PC-3 (cell line): Measurements from ENCODE around the gene ATG7. TPM values are rescaled to one million over a fixed set of nuclear protein-coding genes. Genes with fewer than 3 reads are reported as not detected.

ENCODE experiments used
- ATAC-seq: fragments of 200-7000 bp; cut with Tn5 transposase; 2 replicates; pipeline ENCODE4 v1.9.1; 2020; ENCODE audit warnings: mild to moderate bottlenecking, moderate library complexity
- BruUV-seq: library from RNA; stranded (reverse); fragments of 400-500 nt; replicated peaks from 2 replicates; lab custom pipeline; 2021; lab: Mats Ljungman, UMichigan
- CTCF ChIA-PET: fragments of 300-600 bp; sonication (Branson Sonifier 250); formaldehyde crosslinking; loops from one replicate; lab custom pipeline; 2022; ENCODE audit warnings: antibody characterized with exemption; lab: Charles Lee
- POLR2A ChIA-PET: fragments of 300-600 bp; sonication (Branson Sonifier 250); formaldehyde crosslinking; loops from one replicate; lab custom pipeline; 2022; ENCODE audit warnings: antibody characterized with exemption; ENCODE audit not compliant: unreplicated experiment; lab: Charles Lee
- DNase-seq: peaks from one replicate; pipeline ENCODE4 v3.0.0-alpha.2; 2015
- H2AFZ ChIP-seq: fragments of 300-600 bp; sonication (generic); 2 replicates; pipeline ENCODE4 v1.6.0; 2016; ENCODE audit warnings: antibody characterized with exemption, low read length
- H3F3A ChIP-seq: fragments of 300-600 bp; sonication (generic); one replicate; pipeline ENCODE4 v1.6.0; 2017; ENCODE audit warnings: antibody characterized with exemption, low read length, control low read depth, mild to moderate bottlenecking; ENCODE audit not compliant: unreplicated experiment
- H3K27ac ChIP-seq: fragments of 300-600 bp; sonication (generic); 2 replicates; pipeline ENCODE4 v1.5.1; 2016; ENCODE audit warnings: mild to moderate bottlenecking, low read length
- H3K27me3 ChIP-seq: fragments of 300-600 bp; sonication (generic); 2 replicates; pipeline ENCODE4 v1.6.1; 2016; ENCODE audit warnings: low read length, mixed read lengths
- H3K36me3 ChIP-seq: fragments of 300-600 bp; sonication (generic); 2 replicates; pipeline ENCODE4 v1.6.1; 2016; ENCODE audit warnings: low read depth, mixed run types, low read length, mixed read lengths
- H3K4me1 ChIP-seq: fragments of 300-600 bp; sonication (generic); 2 replicates; pipeline ENCODE4 v1.5.1; 2016; ENCODE audit warnings: low read length; ENCODE audit not compliant: insufficient read depth
- H3K4me2 ChIP-seq: fragments of 300-600 bp; sonication (generic); 2 replicates; pipeline ENCODE4 v1.6.0; 2016; ENCODE audit warnings: low read length
- H3K4me3 ChIP-seq: fragments of 300-600 bp; sonication (generic); 2 replicates; pipeline ENCODE4 v1.5.1; 2016; ENCODE audit warnings: mild to moderate bottlenecking, low read length, mixed read lengths
- H3K79me2 ChIP-seq: fragments of 300-600 bp; sonication (generic); 2 replicates; pipeline ENCODE4 v1.6.1; 2017; ENCODE audit warnings: low read length, mixed read lengths
- H3K9ac ChIP-seq: fragments of 300-600 bp; sonication (generic); 2 replicates; pipeline ENCODE4 v1.6.0; 2016; ENCODE audit warnings: mild to moderate bottlenecking, low read length
- H3K9me2 ChIP-seq: fragments of 300-600 bp; sonication (generic); replicated peaks from 2 replicates; pipeline ENCODE4 v1.6.1; 2016; ENCODE audit warnings: mixed run types, low read length, mixed read lengths
- H3K9me3 ChIP-seq: fragments of 300-600 bp; sonication (generic); 2 replicates; pipeline ENCODE4 v1.6.1; 2016; ENCODE audit warnings: low read length, mixed read lengths
- H4K20me1 ChIP-seq: fragments of 300-600 bp; sonication (generic); 2 replicates; pipeline ENCODE4 v1.6.1; 2016; ENCODE audit warnings: low read length, mixed read lengths
- EZH2 ChIP-seq: fragments of 300-600 bp; sonication (generic); IDR thresholded peaks from one replicate; pipeline ENCODE4 v1.6.1; 2017; ENCODE audit warnings: antibody characterized with exemption, mild to moderate bottlenecking, low read length; ENCODE audit not compliant: unreplicated experiment
- EZH2phosphoT487 ChIP-seq: fragments of 300-600 bp; sonication (generic); IDR thresholded peaks from 2 replicates; pipeline ENCODE4 v1.6.1; 2018; ENCODE audit warnings: mild to moderate bottlenecking, antibody characterized with exemption, low read length, borderline replicate concordance
- intact Hi-C: fragments of 100-400 bp; cut with micrococcal nuclease; formaldehyde crosslinking; loops from 2 replicates; pipeline ENCODE4 v1.9.0; 2023
- total RNA-seq: library from RNA; depleted of rRNA; stranded (reverse); fragments of >200 nt; gene quantifications from 2 replicates; pipeline ENCODE4 v1.2.3, GENCODE V29; 2014
- TF ChIP-seq, protein P1 (sequence below): fragments of 300-600 bp; sonication (generic); conservative IDR thresholded peaks from 2 replicates; pipeline ENCODE4 v1.5.1; 2017; ENCODE audit warnings: antibody characterized with exemption, low read depth, mild to moderate bottlenecking, low read length

Gene ATG7
- total RNA-seq, 1 experiment from 2014 or later, result 36.5 TPM

DNA sequence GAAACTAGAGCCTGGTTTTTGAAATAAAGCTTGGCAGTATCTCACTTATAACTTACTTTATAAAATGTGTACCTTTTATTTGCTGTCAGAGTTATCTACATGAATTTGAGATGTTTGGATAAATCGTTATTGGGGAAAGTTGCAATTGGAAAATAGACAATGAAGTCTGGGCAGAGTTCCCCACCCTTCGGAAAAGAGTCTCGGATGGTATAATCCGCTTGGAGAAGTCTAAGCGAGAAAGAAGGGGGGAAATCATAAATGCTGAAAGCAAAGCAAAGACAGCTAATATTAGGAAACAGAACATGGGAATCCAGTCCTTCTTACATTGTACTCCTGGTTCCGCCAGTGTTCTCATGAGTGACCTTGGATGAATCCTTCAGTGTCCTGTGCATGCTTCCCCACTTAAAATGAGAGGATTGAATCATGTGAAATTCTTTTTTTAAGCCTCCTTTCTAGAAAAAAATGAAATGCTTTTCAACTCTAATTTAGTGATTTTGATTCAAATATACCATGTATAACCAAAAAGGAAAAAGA, 162.4 kb downstream of the ATG7 start:
- H3K4me2 ChIP-seq, result no peak overlapping the region
- H3K9me3 ChIP-seq, result no peaks in the 10 kb centered on the region
- H3K36me3 ChIP-seq, result no peaks in the 10 kb centered on the region
- no peaks in the 10 kb centered on the region for H3K79me2 ChIP-seq
- ATAC-seq (no peak), DNase-seq (no peak)
- no peaks in the 10 kb centered on the region for H4K20me1 ChIP-seq
- H3K27me3 ChIP-seq, result no peaks in the 10 kb centered on the region
- H3K9ac ChIP-seq, result no peak overlapping the region
- H3K4me1 ChIP-seq, result no peaks in the 10 kb centered on the region
- no peak overlapping the region for H2AFZ ChIP-seq
- intact Hi-C loops, result no loop called here
- no peaks in the 10 kb centered on the region for H3F3A ChIP-seq
- H3K27ac ChIP-seq, result no peak overlapping the region
- CTCF ChIA-PET, result no interaction called here
- TF ChIP-seq, protein P1, sequence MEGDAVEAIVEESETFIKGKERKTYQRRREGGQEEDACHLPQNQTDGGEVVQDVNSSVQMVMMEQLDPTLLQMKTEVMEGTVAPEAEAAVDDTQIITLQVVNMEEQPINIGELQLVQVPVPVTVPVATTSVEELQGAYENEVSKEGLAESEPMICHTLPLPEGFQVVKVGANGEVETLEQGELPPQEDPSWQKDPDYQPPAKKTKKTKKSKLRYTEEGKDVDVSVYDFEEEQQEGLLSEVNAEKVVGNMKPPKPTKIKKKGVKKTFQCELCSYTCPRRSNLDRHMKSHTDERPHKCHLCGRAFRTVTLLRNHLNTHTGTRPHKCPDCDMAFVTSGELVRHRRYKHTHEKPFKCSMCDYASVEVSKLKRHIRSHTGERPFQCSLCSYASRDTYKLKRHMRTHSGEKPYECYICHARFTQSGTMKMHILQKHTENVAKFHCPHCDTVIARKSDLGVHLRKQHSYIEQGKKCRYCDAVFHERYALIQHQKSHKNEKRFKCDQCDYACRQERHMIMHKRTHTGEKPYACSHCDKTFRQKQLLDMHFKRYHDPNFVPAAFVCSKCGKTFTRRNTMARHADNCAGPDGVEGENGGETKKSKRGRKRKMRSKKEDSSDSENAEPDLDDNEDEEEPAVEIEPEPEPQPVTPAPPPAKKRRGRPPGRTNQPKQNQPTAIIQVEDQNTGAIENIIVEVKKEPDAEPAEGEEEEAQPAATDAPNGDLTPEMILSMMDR, result no peak
- TF ChIP-seq EZH2phosphoT487, result no peak
- TF ChIP-seq EZH2, result no peak
- H3K4me3 ChIP-seq, result no peak overlapping the region
- POLR2A ChIA-PET, result no interaction called here
- no TSS peak for BruUV-seq
- H3K9me2 ChIP-seq, result no peaks in the 10 kb centered on the region

DNA sequence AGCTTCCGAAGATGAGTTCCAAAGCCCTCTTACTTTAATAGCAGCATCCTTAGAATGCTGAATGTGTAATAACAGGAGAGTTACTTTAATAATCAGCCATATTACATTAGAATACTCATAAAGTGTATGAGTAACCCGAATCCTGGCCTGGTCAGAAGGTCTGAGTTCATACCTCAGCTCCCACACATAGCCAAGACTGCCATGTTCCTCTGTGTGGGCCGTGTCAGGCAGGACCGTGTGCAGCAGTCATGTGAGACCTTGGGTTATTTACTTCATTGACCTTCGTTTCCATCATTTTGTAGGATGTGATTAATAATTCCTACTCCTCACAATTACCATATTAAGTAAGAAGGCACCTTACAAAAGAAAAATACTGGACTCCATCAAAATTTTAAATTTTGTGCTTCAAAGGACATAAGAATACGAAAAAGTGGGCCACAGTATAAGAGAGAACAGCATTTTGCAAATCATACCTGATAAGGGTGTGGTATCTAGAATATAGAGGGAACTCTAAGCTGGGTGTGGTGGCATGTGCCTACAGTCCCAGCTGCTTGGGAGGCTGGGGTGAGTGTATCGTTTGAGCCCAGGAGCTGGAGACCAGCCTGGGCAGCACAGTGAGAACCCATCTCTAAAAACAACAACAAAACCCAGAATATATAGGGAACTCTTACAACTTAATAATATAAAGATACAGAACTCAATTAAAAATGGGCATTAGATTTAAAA, 163.4 kb downstream of the ATG7 start:
- Histone ChIP-seq H3K9me2 (no peaks in the 10 kb centered on the region), H3K27ac (no peak overlapping the region), H3K9me3 (no peaks in the 10 kb centered on the region), H3K4me3 (no peak overlapping the region), H3F3A (no peaks in the 10 kb centered on the region), H2AFZ (no peak overlapping the region), H3K4me2 (no peak overlapping the region), H3K79me2 (no peaks in the 10 kb centered on the region), H3K9ac (no peak overlapping the region), H4K20me1 (no peaks in the 10 kb centered on the region), H3K4me1 (no peaks in the 10 kb centered on the region), H3K36me3 (no peaks in the 10 kb centered on the region), H3K27me3 (no peaks in the 10 kb centered on the region)
- ATAC-seq (no peak), DNase-seq (no peak)
- BruUV-seq, result no TSS peak
- ChIA-PET CTCF (no interaction called here), POLR2A (no interaction called here)
- intact Hi-C loops, result no loop called here
- TF ChIP-seq EZH2 (no peak), EZH2phosphoT487 (no peak)
- TF ChIP-seq, protein P1, result no peak

DNA sequence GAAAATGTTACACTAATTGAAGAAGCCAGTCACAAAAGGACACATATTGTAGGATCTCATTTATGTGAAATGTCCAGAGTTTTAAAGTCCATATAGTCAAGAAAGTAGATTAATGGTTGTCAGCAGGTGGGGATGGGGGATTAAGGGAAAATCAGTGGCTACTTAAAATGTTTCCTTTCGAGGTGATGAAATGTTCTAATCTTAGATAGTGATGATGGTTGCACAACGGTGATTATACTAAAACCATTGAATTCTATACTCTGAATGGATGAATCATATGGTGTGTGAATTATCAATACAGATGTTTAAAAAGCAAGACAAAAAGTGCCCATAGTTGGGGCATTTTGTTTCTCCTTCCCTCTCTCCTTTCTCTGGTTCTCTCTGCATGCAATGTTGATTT, 164.6 kb downstream of the ATG7 start:
- intact Hi-C loops, result no loop called here
- Histone ChIP-seq H3K9ac (no peak overlapping the region), H3K4me3 (no peak overlapping the region), H3K27ac (no peak overlapping the region), H3K4me2 (no peak overlapping the region), H2AFZ (no peak overlapping the region), H4K20me1 (no peaks in the 10 kb centered on the region), H3F3A (no peaks in the 10 kb centered on the region), H3K9me3 (no peaks in the 10 kb centered on the region), H3K4me1 (no peaks in the 10 kb centered on the region), H3K79me2 (no peaks in the 10 kb centered on the region), H3K27me3 (no peaks in the 10 kb centered on the region), H3K9me2 (no peaks in the 10 kb centered on the region), H3K36me3 (no peaks in the 10 kb centered on the region)
- no TSS peak for BruUV-seq
- ChIA-PET CTCF (no interaction called here), POLR2A (no interaction called here)
- TF ChIP-seq, protein P1, result no peak
- TF ChIP-seq EZH2phosphoT487 (no peak), EZH2 (no peak)
- DNase-seq, result no peak
- no peak for ATAC-seq
